GM19099 (cell line): Measurements from ENCODE around the gene SLC39A3.

Experiments used
- POLR2A ChIP-seq: IDR thresholded peaks from 3 replicates; pipeline ENCODE4 v1.6.1; 2011; ENCODE audit warnings: low read depth; ENCODE audit not compliant: insufficient read length; ENCODE audit errors: extremely low read depth

The SLC39A3 gene

GRCh38 chr19:2733930-2734588 lies 5.8 kb downstream of the SLC39A3 start:
- no peak for TF ChIP-seq POLR2A

DNA sequence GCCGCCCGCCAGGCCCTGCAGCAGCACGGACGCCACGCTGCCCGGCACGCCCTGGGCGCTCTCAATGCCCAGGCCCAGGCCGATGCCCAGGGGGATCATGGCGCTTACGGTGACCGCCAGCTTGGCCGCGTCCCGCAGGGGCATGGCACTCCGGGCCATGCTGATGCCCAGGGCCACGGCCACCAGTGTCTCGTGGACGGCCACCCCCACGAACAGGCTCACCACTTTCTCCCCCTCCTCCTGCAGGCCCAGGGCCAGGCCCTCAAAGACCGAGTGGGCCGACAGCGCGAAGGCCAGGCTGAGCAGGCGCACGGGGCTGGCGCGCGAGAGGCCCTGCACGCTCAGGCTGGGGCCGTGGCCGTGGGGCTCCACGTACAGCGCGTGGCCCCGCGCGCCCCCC lies 6.9 kb downstream of the SLC39A3 start:
- no peak for TF ChIP-seq POLR2A

- no peak for TF ChIP-seq POLR2A
These were observed 7.6 kb downstream of the SLC39A3 start for GRCh38 chr19:2732157-2732725.

DNA sequence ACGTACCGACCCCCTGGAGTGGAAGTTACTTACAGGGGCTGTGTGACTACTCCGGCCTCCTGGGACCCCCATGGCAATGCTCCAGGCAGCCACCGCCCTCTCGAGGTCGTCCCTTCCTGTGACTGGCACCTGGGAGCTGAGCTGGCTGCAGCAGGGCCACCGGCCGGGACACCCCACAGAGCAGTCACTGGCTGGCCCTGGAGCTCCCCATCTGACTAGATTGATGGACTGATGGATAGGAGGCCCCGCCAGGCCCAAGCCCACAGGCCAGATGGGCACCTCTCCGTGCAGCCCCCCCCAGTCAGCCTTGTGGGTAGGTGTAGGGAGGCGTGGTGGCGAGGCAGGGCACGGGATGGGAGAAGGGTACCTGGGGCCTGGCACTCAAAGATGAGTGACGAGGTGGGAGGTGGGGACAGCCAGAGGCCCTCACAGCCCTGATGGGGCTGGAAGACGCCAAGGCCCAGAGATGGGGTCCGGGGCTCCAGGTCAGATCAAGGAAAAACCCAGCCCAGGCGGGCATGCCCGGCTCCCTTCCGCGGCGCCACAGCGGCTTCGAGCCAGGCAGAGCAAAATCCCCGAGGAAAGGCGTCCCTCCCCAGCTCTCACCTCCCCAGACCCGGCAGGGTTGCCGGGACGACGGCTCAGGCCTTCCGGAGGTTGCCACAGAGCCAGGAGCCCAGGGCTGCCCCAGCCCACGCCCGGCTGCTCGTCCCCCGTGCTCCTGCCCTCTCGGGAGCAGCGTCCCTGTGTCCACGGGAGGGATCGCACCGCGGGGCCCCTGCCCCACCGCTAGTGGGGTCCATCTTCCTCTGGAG lies 8.4 kb downstream of the SLC39A3 start:
- TF ChIP-seq POLR2A: no peak

GRCh38 chr19:2729943-2730818 lies 9.6 kb downstream of the SLC39A3 start:
- no peak for TF ChIP-seq POLR2A

DNA sequence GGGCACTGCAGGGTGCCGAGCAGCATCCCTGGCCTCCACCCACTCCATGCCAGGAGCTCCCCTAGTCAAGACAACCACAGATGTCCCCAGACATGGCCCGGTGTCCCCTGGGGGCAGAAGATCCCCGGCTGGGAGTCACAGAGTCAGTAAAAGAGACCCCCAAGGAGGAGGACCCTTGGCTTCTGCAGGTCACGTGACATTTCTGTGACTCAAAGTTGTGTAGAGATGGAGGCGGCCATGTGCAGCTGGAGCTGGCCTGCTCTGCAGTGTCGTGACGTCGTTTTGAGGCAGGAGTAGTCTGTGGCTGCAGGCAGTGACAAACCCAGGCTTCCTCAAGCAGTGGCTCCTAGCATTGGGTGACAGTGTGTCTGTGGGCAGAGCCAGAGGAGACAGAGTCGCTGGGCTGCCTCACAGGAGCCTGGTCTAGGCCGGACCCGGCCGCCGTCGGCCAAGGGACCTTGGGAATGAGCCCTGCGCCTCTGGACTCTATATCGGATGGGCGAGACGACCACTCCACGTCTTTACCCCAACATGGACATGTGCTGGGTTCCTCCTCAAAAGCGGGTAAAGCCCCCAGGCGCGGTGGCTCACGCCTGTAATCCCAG lies 10.9 kb downstream of the SLC39A3 start:
- no peak for TF ChIP-seq POLR2A

- no peak for TF ChIP-seq POLR2A
These were observed 12.2 kb downstream of the SLC39A3 start for GRCh38 chr19:2727640-2727944.

- no peak for TF ChIP-seq POLR2A
These were observed 12.7 kb downstream of the SLC39A3 start for GRCh38 chr19:2726904-2727639.

GRCh38 chr19:2726160-2726855 lies 13.5 kb downstream of the SLC39A3 start:
- no peak for TF ChIP-seq POLR2A

DNA sequence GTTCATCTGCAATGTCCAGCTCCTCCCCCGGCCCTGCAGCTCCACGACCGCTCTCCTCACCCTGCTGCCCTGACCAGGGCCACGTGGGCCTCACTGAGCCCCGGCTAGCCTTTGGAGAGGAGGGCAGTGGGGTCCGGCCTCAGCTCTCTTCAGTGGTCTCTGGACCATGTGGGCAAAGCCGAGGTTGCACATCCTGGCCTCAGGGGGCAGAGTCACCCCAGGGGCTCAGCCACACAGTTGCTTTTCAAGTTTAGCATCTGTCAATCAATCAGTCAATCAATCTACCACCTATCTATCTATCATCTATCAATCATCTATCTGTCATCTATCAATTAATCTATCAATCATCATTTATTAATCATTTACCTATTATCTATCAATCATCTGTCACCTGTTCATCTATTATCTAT lies 15.7 kb downstream of the SLC39A3 start:
- no peak for TF ChIP-seq POLR2A

GRCh38 chr19:2723747-2724146 lies 16.1 kb downstream of the SLC39A3 start:
- TF ChIP-seq POLR2A: no peak

GRCh38 chr19:2723345-2723715 lies 16.5 kb downstream of the SLC39A3 start:
- no peak for TF ChIP-seq POLR2A

- no peak for TF ChIP-seq POLR2A
These were observed 17.1 kb downstream of the SLC39A3 start for GRCh38 chr19:2722541-2723344.
